Neural crest cell (in vitro differentiated cells): ENCODE results near the gene PPP1R13B. TPM values are rescaled to one million over a fixed set of nuclear protein-coding genes. Genes with fewer than 3 reads are reported as not detected.
"Not testable (repeated sequence)": the region's sequence is repeated elsewhere in the genome, so short reads cannot be mapped to it uniquely, and the experiment has no call there.

Experiments
- DNase-seq: peaks from one replicate; pipeline ENCODE4 v3.0.0; 2021; ENCODE audit warnings: low read depth, mixed read lengths, low spot score
- H3K27ac Mint-ChIP-seq: one replicate; pipeline ENCODE4 v1.8.0; 2021; ENCODE audit warnings: mild to moderate bottlenecking, mixed read lengths; ENCODE audit not compliant: unreplicated experiment
- H3K27me3 Mint-ChIP-seq: 2 replicates; pipeline ENCODE4 v1.8.0; 2021; ENCODE audit warnings: low read depth, mild to moderate bottlenecking, mixed read lengths
- H3K36me3 Mint-ChIP-seq: 2 replicates; pipeline ENCODE4 v1.8.0; 2021; ENCODE audit warnings: low read depth, mild to moderate bottlenecking, mixed read lengths
- H3K4me1 Mint-ChIP-seq: 2 replicates; pipeline ENCODE4 v1.8.0; 2021; ENCODE audit warnings: mixed read lengths
- H3K4me3 Mint-ChIP-seq: one replicate; pipeline ENCODE4 v1.8.0; 2021; ENCODE audit warnings: mild to moderate bottlenecking, mixed read lengths
- H3K9me3 Mint-ChIP-seq: 2 replicates; pipeline ENCODE4 v1.8.0; 2021; ENCODE audit warnings: mixed read lengths
- total RNA-seq: library from RNA; stranded (reverse); gene quantifications from 2 replicates; pipeline ENCODE4 v1.2.1, GENCODE V29; 2021
- TF ChIP-seq, protein P1 (sequence below): fragments of 200-600 bp; sonication (generic); conservative IDR thresholded peaks from 2 replicates; pipeline ENCODE4 v1.5.0; 2021; ENCODE audit warnings: antibody characterized with exemption, mild to moderate bottlenecking

The PPP1R13B gene
- total RNA-seq, 1 donor from 2014 or later, result 6.8 TPM

DNA sequence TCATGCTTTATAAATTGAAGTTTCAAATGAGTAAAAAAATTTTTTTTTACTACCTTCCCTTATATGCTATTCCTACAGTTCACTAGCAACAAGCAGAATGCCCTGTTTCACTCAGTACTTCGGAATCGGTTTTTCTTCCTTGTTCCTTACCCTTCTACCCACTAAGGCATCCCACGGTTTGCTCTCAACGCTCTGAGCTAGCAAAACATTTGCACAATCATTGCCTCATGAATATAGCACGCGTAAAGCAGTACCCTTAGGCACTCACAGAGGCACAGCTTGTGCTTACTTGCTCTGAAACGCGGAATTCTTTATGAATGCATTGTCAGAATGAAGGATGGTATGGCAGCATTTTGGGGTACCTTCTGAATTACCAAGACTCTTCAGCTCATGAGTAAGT is 45.0 kb downstream of the PPP1R13B start:
- TF ChIP-seq, protein P1, sequence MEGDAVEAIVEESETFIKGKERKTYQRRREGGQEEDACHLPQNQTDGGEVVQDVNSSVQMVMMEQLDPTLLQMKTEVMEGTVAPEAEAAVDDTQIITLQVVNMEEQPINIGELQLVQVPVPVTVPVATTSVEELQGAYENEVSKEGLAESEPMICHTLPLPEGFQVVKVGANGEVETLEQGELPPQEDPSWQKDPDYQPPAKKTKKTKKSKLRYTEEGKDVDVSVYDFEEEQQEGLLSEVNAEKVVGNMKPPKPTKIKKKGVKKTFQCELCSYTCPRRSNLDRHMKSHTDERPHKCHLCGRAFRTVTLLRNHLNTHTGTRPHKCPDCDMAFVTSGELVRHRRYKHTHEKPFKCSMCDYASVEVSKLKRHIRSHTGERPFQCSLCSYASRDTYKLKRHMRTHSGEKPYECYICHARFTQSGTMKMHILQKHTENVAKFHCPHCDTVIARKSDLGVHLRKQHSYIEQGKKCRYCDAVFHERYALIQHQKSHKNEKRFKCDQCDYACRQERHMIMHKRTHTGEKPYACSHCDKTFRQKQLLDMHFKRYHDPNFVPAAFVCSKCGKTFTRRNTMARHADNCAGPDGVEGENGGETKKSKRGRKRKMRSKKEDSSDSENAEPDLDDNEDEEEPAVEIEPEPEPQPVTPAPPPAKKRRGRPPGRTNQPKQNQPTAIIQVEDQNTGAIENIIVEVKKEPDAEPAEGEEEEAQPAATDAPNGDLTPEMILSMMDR, result no peak
- Mint-ChIP-seq H3K9me3 (no peaks in the 10 kb centered on the region), H3K4me3 (no peak overlapping the region), H3K27ac (no peak overlapping the region), H3K4me1 (peaks cover 13% of the 10 kb centered on the region), H3K36me3 (no peaks in the 10 kb centered on the region), H3K27me3 (peaks cover 4% of the 10 kb centered on the region)
- no peak for DNase-seq

DNA sequence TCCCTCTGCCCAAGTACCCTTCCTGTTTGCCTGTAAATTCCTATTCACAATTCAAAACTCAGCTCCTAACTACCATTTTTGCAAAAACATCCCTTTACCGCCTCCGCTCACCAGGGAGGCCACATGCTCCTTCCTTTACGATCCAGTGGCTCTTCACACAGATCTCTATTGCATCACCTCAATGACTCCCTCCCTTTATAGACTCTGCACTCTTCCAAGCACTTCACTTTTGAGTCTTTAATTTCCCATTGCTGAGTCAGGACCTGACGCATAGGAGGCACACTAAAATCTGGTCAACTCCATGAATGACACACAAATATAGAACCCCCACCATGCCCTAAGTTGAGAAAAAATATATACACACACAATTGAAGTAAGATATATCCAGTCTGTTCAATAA is 45.9 kb downstream of the PPP1R13B start:
- Mint-ChIP-seq H3K36me3 (no peaks in the 10 kb centered on the region), H3K27ac (no peak overlapping the region), H3K9me3 (no peaks in the 10 kb centered on the region), H3K4me1 (peaks cover 13% of the 10 kb centered on the region), H3K4me3 (no peak overlapping the region), H3K27me3 (peaks cover under 1% of the 10 kb centered on the region)
- no peak for DNase-seq
- TF ChIP-seq, protein P1, result no peak

DNA sequence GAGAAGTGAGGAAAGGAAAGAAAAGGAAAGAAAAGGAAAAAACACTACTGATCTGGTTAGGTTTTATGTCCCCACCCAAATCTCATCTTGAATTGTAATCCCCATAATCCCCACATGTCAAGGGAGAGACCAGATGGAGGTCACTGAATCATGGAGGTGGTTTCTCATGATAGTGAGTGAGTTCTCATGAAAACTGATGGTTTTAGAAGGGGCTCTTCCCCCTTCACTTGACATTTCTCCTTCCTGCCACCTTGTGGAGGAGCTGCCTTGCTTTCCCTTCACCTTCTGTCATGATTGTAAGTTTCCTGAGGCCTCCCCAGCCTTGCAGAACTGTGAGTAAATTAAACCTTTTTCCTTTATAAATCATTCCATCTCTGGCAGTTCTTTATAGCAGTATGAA is 54.2 kb downstream of the PPP1R13B start:
- TF ChIP-seq, protein P1, result peak; percentile 15
- not testable (repeated sequence) for H3K4me3 Mint-ChIP-seq, H3K36me3 Mint-ChIP-seq, H3K9me3 Mint-ChIP-seq, DNase-seq, H3K27me3 Mint-ChIP-seq, H3K27ac Mint-ChIP-seq, H3K4me1 Mint-ChIP-seq

DNA sequence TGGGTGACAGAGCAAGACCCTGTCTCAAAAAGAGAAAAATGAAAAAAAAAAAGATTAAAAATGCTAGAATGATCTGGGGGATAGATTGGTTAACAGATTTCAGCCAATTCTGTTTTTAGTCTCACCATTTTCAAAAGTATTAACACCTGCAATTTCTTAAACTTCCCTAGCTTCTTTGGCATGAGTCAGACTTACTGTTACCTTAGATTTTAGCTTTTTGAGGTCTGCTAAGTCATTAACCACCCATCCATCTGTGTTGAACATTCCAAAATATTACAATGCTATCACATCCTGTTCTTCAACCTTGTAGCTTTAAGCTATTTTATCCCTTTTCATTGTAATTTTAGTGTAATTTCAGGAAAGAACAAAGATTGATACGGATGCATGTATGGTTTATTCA is 59.3 kb downstream of the PPP1R13B start:
- Mint-ChIP-seq H3K27me3 (no peaks in the 10 kb centered on the region), H3K36me3 (no peaks in the 10 kb centered on the region), H3K9me3 (no peaks in the 10 kb centered on the region), H3K27ac (no peak overlapping the region), H3K4me3 (no peak overlapping the region), H3K4me1 (no peaks in the 10 kb centered on the region)
- TF ChIP-seq, protein P1, result no peak
- DNase-seq, result no peak

DNA sequence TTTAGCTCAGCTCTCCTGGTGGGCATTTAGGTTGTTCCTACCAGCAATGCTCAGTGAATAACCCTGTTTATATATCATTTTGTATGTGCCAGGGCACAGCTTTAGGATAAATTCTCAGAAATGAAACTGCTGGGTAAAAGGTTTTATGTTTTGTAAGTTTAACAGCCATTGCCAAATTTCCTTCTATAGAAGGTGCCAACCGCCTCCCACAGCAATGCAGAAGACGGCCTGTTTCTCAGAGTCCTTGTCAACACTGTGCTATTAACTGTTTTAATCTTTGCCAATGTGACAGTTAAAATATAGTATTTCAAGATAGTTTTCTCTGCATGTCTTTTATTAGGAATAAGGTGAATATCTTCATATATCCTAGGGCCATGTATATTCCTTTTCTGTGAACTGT is 65.0 kb downstream of the PPP1R13B start:
- TF ChIP-seq, protein P1, result no peak
- H3K4me1 Mint-ChIP-seq, result no peaks in the 10 kb centered on the region
- no peak overlapping the region for H3K4me3 Mint-ChIP-seq
- no peaks in the 10 kb centered on the region for H3K27me3 Mint-ChIP-seq
- no peaks in the 10 kb centered on the region for H3K36me3 Mint-ChIP-seq
- H3K9me3 Mint-ChIP-seq, result no peaks in the 10 kb centered on the region
- DNase-seq, result no peak
- H3K27ac Mint-ChIP-seq, result no peak overlapping the region

DNA sequence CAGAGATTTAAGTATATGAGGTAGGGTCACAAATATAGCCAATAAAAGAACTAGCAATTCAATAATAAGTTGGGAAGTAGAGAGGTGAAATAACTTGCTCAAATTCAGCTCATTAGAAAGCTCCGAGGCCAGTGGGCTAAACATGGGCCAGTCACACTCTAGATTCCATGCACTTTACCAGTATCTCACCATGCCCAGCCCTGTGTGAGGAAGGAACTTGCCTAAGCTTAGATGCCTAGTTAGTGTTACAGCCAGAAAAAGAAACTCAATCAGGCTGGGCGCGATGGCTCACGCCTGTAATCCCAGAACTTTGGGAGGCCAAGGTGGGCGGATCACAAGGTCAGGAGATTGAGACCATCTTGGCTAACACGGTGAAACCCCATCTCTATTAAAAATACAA is 71.1 kb downstream of the PPP1R13B start:
- H3K27ac Mint-ChIP-seq, DNase-seq, H3K4me1 Mint-ChIP-seq, H3K4me3 Mint-ChIP-seq, H3K9me3 Mint-ChIP-seq, H3K36me3 Mint-ChIP-seq, H3K27me3 Mint-ChIP-seq: not testable (repeated sequence)
